ENCODE data around the gene RBM22.

Gene RBM22

DNA sequence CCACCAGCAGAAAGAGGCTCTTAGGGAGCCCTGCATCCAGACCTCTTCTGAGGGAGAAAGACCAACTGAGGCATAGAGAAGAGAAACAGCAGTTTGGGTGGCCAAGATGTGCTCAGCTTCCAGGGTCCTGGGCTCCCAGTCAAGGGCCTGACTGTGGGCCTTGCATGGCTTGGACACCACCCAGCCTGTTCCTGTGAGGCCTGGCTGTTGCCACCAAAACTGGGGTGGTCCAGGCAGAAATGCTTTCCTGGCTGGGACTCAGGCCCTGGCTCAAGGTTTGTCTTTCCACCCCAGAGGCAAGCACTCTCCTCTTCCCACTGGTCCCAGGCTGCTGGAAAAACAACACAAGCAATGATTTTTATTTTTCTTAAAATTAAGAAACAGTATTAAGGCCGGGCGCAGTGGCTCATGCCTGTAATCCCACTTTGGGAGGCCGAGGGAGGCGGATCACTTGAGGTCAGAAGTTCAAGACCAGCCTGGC is 26.5 kb downstream of the RBM22 start:
- no peak overlapping the region for H3K4me3 ChIP-seq (ENCODE audit: low read depth, low read length)
- in situ Hi-C loops (cut with HindIII; ENCODE audit: low sequenced_read_pairs): loop anchor here (25.0 kb wide), 1 partner anchor 212 kb away; no protein-coding TSS in a partner anchor
- TF ChIP-seq, protein P1, sequence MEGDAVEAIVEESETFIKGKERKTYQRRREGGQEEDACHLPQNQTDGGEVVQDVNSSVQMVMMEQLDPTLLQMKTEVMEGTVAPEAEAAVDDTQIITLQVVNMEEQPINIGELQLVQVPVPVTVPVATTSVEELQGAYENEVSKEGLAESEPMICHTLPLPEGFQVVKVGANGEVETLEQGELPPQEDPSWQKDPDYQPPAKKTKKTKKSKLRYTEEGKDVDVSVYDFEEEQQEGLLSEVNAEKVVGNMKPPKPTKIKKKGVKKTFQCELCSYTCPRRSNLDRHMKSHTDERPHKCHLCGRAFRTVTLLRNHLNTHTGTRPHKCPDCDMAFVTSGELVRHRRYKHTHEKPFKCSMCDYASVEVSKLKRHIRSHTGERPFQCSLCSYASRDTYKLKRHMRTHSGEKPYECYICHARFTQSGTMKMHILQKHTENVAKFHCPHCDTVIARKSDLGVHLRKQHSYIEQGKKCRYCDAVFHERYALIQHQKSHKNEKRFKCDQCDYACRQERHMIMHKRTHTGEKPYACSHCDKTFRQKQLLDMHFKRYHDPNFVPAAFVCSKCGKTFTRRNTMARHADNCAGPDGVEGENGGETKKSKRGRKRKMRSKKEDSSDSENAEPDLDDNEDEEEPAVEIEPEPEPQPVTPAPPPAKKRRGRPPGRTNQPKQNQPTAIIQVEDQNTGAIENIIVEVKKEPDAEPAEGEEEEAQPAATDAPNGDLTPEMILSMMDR (IDR thresholded peaks at IDR 0.05; ENCODE audit: low read depth, low read length, missing control alignments): no peak
- no peak for DNase-seq (ENCODE audit: low read depth)

DNA sequence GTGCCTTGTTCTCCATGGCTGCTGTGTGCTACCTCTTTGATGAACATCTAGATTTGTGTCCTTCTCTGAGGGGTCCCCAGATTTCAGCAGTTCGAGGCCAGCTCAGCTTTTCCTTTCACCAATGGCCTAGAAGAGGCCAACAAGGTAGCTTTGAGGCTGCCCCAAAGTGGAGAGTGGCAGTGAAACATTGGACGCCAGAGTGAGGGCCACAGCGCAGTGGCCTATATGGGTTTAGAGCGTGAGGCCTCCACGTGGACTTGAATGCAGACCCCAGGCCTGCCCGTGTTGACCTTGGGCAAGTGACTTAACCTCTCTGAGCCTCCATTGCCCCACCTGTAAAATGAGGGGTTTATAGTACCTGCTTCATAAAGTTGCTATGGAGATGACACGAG is 28.0 kb downstream of the RBM22 start:
- no peak for DNase-seq (ENCODE audit: low read depth)
- in situ Hi-C loops (cut with HindIII; ENCODE audit: low sequenced_read_pairs): loop anchor here (25.0 kb wide), 1 partner anchor 211 kb away; no protein-coding TSS in a partner anchor
- TF ChIP-seq, protein P1 (IDR thresholded peaks at IDR 0.05; ENCODE audit: low read depth, low read length, missing control alignments): no peak
- H3K4me3 ChIP-seq (ENCODE audit: low read depth, low read length): peak overlapping the region; percentile 52

DNA sequence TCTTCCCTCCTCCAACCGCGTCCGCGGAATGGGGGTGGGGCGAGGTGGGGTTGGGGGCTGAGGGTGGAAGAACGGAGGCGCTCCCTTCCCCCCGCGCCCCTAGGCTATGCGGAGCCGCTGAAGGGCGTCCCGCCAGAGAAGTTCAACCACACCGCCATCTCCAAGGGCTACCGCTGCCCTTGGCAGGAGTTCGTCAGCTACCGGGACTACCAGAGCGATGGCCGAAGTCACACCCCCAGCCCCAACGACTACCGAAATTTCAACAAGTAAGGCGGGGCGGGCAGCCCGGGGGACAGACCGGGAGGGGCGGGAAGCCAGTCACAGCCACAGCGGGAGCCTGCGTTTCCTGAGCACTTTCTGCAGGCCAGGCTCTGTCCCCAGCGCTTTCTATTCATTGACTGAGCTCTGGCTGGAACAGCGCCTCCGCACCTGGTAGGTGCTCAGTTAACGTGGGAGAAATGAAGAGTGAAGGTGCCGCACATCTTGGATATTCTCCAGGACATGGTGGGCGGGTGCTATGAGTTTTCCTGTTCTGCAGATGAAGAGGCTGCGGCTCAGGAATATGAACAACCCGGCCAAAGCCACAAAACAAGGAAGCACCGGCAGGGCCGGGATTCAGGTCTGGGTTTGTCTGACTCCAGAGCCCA is 28.5 kb downstream of the RBM22 start:
- peak overlapping the region; percentile 52 for H3K4me3 ChIP-seq (ENCODE audit: low read depth, low read length)
- in situ Hi-C loops (cut with HindIII; ENCODE audit: low sequenced_read_pairs): loop anchor here (25.0 kb wide), 1 partner anchor 210 kb away; no protein-coding TSS in a partner anchor
- TF ChIP-seq, protein P1 (IDR thresholded peaks at IDR 0.05; ENCODE audit: low read depth, low read length, missing control alignments): peak; percentile 8
- no peak for DNase-seq (ENCODE audit: low read depth)

DNA sequence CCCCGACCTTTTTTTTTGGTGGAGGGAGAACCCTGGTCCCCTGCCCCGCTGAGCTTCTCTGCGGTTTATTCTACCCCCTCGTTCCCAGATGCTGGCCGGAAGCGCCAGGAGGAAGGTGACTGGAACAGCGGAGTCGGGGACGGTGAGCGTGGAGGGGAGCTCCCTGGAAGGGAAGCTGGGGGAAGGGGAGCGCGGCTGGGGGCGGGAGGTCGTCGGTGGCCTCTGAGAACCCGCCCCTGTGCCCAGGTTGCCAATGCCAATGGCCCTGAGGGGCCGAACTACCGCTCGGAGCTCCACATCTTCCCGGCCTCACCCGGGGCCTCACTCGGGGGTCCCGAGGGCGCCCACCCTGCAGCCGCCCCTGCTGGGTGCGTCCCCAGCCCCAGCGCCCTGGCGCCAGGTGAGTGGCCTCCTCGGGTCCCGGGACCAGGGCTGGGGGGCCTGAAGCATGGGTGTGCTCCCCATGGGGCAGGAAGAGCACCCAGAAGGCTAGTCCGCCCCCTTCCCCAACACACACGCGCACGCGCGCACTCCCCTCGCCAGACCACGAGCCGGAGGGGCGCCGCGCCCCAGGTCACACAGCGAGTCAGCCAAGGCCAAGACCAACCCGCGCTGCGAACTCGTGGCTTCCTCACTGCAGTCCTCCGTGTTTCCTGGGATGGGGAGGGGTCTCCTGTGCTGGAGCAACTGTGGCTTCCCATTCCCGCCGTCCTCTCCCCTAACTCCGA is 29.2 kb downstream of the RBM22 start:
- TF ChIP-seq, protein P1 (IDR thresholded peaks at IDR 0.05; ENCODE audit: low read depth, low read length, missing control alignments): no peak
- H3K4me3 ChIP-seq (ENCODE audit: low read depth, low read length): peak overlapping the region; percentile 52
- in situ Hi-C loops (cut with HindIII; ENCODE audit: low sequenced_read_pairs): loop anchor here (25.0 kb wide), 1 partner anchor 209 kb away; no protein-coding TSS in a partner anchor
- DNase-seq (ENCODE audit: low read depth): no peak

DNA sequence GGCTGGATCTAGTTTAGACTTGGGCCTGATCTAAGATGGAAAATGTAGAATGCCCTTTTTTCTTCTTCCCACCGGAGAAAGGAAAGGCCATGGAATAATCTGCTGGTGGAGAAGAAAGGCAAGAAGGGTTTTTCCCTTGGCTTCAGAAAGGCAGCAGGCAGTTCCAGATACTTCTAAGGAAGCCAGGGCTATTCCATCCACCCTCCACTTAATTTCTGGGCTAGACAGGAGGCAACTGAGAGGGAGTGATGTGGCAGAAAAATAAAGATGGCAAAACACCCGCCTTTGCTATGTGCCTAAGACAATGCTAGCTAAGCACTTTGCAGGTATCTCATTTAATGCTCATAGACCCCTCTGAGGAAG is 29.9 kb downstream of the RBM22 start:
- H3K4me3 ChIP-seq (ENCODE audit: low read depth, low read length): no peak overlapping the region
- no peak for DNase-seq (ENCODE audit: low read depth)
- TF ChIP-seq, protein P1 (IDR thresholded peaks at IDR 0.05; ENCODE audit: low read depth, low read length, missing control alignments): no peak
- in situ Hi-C loops (cut with HindIII; ENCODE audit: low sequenced_read_pairs): loop anchor here (25.0 kb wide), 1 partner anchor 209 kb away; no protein-coding TSS in a partner anchor

DNA sequence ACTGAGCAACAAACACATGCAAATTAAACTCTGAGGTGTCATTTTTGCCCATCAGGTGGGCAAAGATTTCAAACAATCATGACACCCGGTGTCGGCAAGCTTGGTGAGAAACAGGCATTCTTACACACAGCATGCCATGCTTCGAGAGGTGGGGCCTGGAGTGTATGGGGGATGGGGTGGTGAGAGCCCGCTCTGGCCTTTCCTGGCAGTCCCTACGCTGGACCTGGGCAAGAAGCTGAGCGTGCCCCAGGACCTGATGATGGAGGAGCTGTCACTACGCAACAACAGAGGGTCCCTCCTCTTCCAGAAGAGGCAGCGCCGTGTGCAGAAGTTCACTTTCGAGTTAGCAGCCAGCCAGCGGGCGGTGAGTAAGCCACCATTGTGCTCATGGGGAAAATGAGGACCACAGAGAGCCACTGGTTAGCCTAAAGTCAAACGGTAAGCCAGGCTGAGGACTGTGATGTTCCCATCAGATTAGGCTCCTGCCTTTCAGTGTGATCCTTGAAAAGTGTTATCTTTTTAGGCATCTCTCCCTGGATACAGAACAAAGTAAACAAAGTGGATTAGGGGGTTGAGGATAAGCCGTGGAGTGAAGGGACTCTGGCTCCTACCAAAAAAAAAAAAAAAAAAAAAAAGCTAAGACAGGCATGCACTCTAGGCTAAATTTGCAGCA is 30.5 kb downstream of the RBM22 start:
- TF ChIP-seq, protein P1 (IDR thresholded peaks at IDR 0.05; ENCODE audit: low read depth, low read length, missing control alignments): no peak
- H3K4me3 ChIP-seq (ENCODE audit: low read depth, low read length): no peak overlapping the region
- in situ Hi-C loops (cut with HindIII; ENCODE audit: low sequenced_read_pairs): loop anchor here (25.0 kb wide), 1 partner anchor 208 kb away; no protein-coding TSS in a partner anchor

More for the DNA sequence above, 30.5 kb downstream of the RBM22 start:
- no peak for DNase-seq (ENCODE audit: low read depth)
